SHP77 treated with DMSO at 0.1 percent for 48 hours (cell line): ENCODE measurements around the gene ADH6.
"Not testable (repeated sequence)": the region's sequence is repeated elsewhere in the genome, so short reads cannot be mapped to it uniquely, and the experiment has no call there.

Experiments
- DNase-seq: peaks from one replicate; lab custom pipeline; 2025; lab: John Stamatoyannopoulos, UW

ADH6 gene

DNA sequence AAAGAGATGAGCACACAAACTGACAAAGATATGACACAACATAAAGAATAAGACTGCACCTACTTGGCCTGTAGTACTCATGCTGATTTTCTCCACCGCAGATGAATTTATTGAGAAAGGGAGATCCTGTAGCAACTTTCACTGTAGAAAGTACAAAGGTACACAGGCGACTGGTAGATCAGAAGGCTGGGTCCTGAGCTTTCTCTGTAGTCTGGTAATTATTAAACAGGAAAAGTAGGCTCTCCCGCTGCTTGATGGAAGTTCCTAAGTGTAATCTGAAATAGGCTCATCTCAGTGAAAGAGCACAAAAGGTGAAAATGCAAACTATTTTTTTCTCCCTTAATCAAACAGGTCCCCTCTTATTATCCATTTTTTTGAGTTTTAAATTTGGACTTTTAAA lies at the start of gene ADH6:
TSS of gene ADH6 (minus strand) at position 175 of the 400 bp plus-strand sequence. CDS start at position 81, 94 bp downstream.
- no peak for DNase-seq

DNA sequence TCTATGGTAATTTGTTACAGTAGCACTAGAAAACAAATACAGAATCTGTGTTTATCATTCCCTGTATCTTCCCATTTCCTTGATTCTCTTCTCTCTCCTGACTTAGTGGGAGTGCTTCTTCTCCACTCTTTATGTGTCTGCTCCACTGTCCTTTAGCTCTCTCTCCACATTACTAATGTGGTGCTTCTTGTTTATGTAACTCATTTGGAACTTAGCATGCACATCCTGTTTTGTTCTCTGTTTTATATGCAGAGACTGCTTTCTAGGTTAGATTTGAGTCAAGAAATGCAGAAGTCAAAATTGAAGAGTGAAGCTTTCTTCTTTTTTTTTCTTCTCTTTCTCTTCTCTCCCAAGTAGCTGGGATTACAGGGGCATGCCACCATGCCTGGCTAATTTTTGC lies 45.9 kb upstream of the ADH6 start:
- no peak for DNase-seq

DNA sequence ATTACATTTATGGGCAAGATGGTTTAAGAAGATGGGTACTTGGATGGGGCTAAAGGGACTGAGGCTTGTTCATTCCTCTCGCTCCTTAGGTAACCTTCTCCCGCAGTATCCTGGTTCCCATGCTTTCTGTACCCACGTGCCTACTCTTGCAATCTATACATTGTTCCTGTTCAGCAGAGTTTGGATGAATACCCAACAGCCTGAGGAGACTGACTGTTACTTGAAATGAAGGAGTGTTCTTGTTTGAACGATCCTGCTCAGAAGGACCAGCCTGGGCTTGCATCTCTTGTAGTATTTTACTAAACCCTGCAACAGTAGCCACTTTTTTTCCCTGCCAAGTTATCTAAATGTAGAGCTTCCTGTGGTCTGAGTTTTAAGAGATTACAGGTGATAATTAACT lies 33.7 kb upstream of the ADH6 start:
- no peak for DNase-seq

DNA sequence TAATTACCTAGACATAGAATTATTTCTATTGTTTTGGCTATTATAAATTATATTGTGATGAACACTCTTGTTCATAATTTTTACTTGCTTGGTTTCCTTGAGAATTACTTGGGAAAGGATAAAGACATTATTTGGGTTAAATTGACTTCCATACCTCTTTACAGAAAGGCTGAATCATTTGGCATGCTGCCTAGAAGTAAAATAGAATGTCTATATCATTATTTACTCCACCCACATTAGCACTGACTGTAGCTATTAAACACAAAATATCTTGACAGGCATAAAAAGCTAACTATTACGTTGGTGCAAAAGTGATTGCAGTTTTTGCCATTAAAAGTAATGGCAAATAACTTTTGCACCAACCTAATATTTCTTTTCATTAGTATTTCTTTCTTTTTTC lies 29.7 kb upstream of the ADH6 start:
- no peak for DNase-seq

DNA sequence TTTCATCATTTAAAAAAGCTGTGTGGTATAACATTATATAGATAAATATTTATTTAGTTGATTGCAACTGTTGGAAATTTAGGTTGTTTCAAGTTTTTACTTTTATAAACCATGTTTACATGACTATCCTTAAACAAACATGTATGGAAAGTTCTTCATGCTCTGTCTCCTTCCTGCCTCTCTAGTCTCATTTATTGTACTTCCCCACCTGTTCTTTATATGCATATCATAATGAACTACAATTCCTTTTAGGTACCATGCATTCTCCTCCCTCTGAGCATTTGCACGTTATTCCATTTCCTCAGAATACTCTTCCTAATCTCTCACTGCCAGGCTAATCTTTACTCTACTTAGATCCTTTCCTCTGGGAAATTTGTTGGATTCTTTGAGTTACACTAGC lies 16.9 kb upstream of the ADH6 start:
- DNase-seq, result no peak

DNA sequence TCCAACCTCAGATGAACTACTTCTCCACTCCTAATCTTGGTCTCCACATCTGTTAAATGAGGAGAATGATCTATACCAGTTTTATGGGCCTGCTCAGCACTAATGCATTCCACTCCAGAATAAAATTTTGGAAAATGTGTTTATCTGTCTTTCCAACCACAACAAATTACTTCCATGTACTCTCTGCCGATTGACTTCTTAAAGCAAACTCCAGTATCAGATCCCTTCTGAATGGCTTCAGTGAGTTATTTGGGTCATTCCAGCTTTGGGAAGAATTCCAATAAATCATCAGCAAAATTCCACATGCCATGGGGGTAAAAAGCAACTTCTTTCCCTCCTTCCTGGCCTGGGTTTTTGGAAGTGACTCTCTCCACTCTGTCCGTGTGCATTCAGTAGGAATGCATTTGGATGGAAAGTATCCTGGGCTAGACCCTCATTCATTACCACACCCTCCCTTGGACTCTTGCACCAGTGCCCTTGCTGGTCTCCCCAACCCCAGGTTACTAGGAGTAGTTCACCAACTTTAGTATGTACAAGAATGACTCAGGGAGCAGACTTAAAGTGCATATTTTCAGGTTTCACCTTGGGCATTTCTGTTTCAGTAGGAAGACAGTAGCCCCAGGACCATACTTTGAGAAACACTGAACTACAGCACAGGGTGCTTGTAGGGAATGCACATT lies 15.4 kb upstream of the ADH6 start:
- DNase-seq, result no peak

DNA sequence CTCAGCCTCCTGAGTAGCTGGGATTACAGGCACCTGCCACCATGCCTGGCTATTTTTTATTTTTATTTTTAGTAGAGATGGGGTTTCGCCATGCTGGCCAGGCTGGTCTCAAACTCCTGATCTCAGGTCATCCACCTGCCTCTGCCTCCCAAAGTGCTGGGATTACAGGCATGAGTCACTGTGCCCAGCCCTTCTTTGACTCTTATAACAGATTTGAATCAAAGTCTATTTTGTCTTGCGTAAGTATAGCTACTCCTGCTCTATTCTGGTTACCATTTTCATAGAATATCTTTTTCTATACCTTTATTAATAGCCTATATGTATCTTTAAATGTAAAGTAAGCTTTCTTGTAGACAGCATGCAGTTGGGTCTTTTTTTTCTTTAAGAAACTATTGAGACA lies 14.4 kb upstream of the ADH6 start:
- not testable (repeated sequence) for DNase-seq

DNA sequence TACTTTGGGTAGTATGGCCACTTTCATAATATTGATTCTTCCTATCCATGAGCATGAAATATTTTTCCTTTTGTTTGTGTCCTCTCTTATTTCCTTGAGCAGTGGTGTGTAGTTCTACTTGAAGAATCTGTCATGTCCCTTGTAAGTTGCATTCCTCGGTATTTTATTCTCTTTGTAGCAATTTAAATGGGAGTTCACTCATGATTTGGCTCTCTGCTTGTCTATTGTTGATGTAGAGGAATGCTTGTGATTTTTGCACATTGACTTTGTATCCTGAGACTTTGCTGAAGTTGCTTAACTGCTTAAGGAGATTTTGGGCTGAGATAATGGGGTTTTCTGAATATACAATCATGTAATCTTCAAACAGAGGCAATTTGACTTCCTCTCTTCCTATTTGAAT lies 9.7 kb upstream of the ADH6 start:
- DNase-seq, result not testable (repeated sequence)

DNA sequence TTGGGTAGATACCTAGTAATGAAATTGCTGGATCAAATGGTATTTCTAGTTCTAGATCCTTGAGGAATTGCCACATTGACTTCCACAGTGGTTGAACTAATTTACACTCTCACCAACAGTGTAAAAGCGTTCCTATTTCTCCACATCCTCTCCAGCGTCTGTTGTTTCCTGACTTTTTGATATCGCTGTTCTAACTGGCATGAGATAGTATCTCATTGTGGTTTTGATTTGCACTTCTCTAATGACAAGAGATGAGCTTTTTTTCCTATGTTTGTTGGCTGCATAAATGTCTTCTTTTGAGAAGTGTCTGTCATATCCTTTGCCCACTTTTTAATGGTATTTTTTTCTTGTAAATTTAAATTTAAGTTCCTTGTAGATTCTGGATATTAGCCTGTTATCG lies 8.6 kb upstream of the ADH6 start:
- not testable (repeated sequence) for DNase-seq

DNA sequence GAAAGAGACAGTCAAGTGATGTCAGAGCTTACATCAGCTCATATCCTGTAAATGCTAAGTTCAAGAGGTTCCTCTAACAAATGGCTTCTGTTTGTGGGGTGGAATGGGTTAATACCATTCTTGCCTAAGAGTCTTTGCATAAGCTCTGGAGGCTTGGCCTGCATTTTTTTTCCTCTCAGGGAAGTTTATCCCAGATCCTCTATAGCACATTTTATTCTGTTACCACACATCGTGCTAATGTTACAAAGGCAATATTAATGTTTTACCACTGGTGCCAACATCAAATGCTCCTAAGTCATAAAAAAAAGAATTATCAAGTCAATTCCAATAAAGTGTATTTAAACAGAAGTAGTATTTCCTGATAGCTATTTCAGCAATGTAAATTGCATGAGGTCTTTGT lies 2.9 kb upstream of the ADH6 start:
- no peak for DNase-seq

DNA sequence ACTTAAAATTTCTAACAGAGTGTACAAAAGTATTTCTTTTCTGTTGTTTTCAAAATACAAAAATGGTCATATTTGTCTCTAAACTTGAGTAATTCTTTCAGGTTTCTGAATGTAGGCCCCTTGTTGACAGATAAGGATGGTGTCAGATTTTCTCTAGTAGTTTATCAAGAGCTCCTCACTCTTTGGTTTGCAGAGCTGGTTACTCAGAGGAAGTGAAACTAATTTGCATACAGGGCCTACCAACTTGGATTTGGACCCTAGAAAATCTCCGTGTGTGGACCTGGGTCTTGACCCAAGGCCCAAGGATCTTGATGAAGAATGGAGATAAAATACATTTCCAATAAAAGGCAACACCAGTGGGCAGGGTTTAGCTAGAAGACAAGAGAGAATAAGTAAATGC lies 433 bp upstream of the ADH6 start:
- no peak for DNase-seq

DNA sequence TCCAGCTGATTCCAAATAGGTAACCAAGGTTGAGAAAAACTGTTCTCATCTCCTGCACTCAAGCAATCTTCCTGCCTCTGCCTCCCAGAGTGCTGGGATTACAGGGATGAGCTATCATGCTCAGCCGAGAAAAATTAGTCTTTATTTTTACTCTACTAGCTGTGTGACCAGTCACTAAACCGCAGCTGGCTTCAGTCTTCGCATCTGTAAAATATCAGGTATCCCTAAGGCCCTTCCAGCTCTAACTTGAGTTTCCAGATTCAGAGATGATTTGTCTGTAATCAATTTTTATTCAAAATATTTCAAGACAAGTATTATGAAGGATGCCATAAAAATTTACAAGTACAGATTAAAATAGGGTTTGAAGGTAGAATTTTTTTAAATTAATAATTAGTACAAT lies 3.5 kb downstream of the ADH6 start:
- no peak for DNase-seq

DNA sequence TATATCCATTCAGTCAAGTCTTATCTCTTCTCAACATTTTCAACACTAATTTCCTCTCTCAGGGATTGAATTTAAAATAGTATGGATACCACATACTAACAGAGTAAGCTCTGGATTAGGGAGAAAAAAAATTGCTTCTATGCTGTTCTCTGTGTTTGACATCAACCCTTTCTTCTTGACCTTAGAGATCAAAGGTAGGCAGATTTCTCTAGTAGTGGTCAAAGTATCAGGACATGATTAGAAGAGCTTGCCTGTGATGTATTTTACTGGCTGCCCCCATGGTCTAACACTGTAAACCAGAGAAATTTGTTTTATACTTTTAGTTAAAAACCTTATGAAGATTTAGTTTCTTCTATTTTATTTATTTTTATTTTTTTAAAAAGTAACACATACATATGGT lies 8.3 kb downstream of the ADH6 start:
- no peak for DNase-seq

DNA sequence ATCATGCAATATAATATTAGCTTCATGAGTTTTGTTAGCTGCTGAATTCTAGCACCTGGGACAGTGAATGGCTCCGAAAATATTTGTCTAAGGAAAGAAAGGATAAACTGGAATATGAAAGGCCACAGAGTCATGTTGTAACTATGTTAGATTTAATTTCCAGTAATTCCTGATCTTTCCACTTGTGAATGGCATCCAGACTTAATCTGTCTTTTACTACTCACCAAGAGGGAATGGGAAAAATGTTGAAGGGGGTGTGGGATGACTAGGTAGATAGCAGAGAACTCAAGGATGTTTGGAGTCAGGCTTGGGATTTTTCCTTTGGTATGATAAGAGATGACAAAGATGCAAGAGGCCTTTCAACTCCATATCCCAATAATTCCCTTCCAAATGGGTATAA lies 9.4 kb downstream of the ADH6 start:
- DNase-seq, result no peak

DNA sequence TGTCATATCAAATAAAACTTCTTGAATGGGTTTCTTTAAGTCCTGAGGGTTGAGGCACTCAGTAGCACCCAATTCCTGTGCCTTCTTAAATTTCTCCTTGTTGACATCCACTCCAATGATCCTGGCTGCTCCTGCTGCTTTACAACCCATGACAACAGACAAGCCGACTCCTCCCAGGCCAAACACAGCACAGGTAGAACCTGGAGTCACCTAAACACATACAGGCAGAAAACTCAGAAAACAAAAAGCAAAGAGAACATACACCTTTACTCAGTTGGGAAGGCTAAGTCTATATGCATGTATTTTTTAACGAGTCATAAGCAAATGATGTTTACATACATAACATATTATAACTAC lies 10.3 kb downstream of the ADH6 start:
- no peak for DNase-seq

DNA sequence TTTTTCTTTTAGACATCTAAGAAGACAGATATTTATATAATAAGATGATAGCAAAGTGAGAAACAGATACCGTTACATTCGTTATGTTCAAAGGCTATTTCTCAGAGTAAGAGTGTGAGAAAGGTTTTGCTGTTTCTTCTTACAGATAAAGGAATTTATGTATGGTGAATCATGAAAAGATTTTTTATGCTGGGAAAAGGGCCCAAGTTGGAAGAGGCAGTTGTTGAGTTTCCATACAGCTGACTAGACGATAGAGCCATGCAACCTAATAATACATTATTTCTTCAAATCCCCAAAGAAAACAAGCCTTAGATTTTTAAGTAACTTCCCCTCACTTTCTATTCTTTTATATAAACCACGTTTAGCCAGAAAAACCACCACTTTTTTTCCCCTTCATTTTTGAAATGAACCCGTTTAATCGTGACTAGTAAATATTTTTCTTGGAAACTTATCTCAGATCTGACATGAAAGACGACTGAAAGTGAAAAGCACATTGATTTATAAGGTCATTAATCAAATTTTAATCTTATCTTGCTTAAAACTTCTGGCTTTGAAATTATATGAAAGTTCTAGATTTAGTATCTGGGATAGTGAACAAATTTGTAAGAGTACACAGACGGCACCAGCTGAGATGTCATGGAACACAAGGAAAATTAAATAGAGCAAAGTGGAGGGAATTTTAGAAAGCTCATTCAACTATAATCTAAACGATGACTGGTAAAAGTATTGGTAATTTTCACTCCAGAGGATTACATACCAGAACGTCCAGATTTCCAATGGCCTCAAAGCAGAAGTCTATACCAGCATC lies 10.9 kb downstream of the ADH6 start:
- DNase-seq, result no peak

DNA sequence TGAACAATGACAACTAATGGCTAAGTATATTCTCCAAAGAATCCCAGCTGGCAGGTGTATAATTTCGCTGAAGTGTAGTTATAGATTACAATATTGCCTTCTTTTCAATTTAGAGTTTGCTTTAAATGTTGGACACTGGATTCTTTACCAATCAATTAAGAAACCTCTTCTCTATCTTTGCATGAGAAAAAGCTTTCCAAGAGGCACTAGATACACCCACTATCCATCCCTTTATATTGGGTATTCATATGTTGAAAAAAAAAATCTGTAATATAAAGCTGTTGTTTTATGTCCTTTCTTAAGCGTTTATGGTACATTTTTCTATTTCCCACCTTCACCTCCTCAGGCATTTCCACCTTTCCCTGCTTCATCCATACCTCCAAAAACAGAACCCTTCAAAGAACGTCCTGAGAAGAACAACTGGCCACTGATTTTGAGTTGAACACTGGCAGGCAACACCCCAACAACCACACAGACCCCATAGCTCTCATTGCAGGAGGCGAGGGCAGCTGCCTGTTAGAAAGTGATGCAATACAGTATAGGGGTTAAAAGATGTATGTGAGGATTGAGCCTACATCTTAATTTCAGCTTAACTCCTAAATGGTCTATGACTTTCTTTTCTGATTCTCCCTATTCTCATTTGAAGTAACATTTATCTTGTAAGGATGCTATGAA lies 11.8 kb downstream of the ADH6 start:
- no peak for DNase-seq

DNA sequence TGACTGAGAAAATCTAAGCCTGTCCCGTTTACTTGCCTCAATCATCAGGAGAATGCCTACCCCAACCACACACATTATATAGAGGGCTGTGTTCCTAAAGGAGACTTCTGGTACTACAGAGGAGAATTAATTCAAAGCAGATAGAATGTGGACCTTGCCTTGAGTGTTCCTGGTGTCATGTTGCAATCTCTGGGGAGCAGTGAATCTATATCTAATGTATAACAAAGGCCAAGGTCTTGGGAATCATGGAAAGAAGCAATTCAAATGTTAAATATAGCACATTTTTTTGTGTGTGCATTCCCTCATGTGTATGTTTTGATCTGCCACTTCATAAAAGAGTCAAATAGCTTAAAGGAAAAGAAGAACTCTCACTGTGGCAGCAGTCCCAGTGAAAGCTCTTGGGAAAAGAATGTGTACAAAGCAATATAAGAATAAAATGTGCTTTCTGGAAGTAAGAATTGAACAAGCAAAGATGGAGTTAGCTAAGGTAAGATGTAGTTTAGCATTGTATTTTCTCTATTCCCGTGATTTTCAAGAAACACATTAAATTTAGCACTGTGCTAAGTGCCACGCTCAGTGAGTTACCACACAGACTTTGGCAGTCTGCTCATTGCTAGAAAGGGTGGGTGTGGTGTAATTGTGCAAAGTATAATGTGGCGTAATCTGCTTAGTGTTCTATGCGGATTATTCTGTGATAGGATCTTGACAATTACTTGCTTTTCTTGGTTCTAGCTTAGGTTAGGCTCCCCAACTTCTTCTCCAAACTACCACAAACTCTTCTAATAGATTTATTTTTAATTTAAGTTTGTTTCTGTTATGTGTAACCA lies 13.7 kb downstream of the ADH6 start:
- DNase-seq, result no peak

DNA sequence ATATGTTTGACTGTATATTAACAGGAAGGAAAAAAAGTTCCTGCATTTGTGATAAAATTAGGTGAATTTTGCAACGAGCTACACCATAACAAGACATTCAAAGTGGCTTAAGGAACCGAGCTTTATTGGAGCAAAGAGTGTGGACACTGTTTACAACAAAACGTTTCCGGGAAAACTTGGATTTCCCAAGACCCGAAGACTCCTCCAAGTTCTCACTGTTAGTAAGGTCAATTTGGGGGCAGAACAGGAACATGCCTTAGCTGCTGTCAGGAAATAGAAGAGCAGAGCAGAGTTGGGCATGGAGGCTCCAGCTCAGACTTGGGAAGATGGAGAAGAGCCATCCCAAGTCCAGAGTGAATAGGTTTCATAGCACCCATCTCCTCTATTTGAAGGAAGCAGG lies 16.5 kb downstream of the ADH6 start:
- no peak for DNase-seq

DNA sequence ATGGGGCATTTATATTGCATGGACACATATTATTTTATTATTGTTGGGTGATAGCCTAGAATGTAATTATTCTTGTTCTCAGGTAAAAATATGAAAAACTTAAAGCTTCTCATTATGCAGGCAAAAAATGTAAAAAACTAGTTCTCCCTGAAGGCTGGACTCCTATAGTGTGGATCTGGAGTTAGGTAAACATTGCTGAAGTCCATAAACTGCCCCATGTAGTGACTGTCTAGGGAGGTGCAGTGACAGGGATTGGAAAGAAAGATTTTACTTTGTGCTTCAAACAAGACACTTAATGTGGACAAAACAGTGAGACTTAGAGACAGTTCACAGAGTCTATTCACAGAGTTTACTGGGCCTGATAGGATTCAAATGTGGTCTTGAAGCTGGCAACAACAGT lies 17.0 kb downstream of the ADH6 start:
- DNase-seq, result no peak

DNA sequence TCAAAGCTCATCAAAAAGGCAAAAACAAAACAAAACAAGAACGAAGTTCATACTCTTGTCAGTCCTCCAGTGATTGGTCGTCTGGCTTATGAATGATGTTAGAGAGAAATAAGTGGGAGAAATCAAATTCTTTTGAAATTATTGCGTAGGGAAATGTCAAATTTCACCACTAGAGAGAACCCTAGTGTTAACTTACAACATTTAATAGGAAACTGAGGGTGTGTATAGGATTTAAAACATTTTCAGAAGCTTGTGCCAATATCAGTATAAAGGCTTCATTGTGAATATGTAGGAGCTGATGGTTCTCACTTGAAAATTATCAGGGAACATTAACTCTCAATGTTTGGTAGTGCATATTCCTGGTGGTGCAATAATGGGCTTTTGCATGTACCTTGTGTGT lies 17.4 kb downstream of the ADH6 start:
- no peak for DNase-seq

DNA sequence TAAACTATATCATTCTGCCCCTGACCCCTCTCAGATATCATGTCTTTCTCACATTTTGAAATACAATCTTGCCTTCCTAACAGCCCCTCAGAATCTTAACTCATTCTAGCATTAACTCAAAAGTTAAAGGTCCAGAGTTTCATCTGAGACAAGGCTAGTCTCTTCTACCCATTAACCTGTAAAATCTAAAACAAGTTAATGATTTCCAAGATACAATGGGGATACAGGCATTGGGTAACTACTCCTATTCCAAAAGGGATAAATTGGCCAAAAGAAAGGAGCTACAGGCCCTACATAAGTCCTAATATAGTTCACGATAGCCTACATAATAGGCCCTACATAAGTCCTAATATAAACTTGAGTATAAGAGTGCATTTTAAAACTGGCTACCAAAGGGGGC lies 18.9 kb downstream of the ADH6 start:
- no peak for DNase-seq
